Esophagus (tissue), 2 donors: ENCODE measurements around the gene RAB11FIP3. TPM values are rescaled to one million over a fixed set of nuclear protein-coding genes. Genes with fewer than 3 reads are reported as not detected.
"Not testable (repeated sequence)": the region's sequence is repeated elsewhere in the genome, so short reads cannot be mapped to it uniquely, and the experiment has no call there.

Experiments used
- H3K27ac ChIP-seq, 2 donors: one replicate each; pipeline ENCODE4 v1.5.1; 2013; ENCODE audit warnings: low read depth in 2 of 2, mild to moderate bottlenecking in 2 of 2, inconsistent platforms in 1 of 2, low read length in 1 of 2, moderate library complexity in 1 of 2
- H3K27me3 ChIP-seq, 2 donors: one replicate each; pipeline ENCODE4 v1.6.1; 2013; ENCODE audit warnings: low read length in 2 of 2, control low read depth in 1 of 2, mild to moderate bottlenecking in 1 of 2; ENCODE audit not compliant: insufficient read depth in 2 of 2, control insufficient read depth in 1 of 2
- H3K36me3 ChIP-seq, 2 donors: one replicate each; pipeline ENCODE4 v1.6.1; 2013; ENCODE audit warnings: low read length in 1 of 2; ENCODE audit not compliant: control insufficient read depth in 2 of 2, insufficient read depth in 2 of 2
- H3K4me1 ChIP-seq, 2 donors: one replicate each; pipeline ENCODE4 v1.6.1; 2013; ENCODE audit warnings: low read length in 1 of 2; ENCODE audit not compliant: control insufficient read depth in 2 of 2, insufficient read depth in 2 of 2
- H3K4me3 ChIP-seq, 2 donors: one replicate each; pipeline ENCODE4 v1.5.1; 2013; ENCODE audit warnings: low read length in 2 of 2, mild to moderate bottlenecking in 2 of 2, low read depth in 1 of 2, moderate library complexity in 1 of 2
- H3K9me3 ChIP-seq, 2 donors: one replicate each; pipeline ENCODE4 v1.6.1; 2013; ENCODE audit warnings: mild to moderate bottlenecking in 2 of 2, low read depth in 1 of 2, low read length in 1 of 2, moderate library complexity in 1 of 2; ENCODE audit not compliant: control insufficient read depth in 2 of 2, insufficient read depth in 1 of 2
- WGBS, 2 donors: extraction: QIAGEN DNeasy Blood & Tissue Kit; methylation state at CpG; one replicate each; pipeline ENCODE4 v1.1.7; 2013; 5-methylcytosine and 5-hydroxymethylcytosine counted together
- polyA plus RNA-seq, 2 donors: library from polyadenylated mRNA; stranded (reverse); fragments of 200-250 nt; gene quantifications; one replicate each; pipeline ENCODE4 v1.2.3, GENCODE V29; 2013
- donor health status: healthy with polysubstance abuse.
- donor health status: Bipolar disorder and iron deficiency.

Gene RAB11FIP3
- polyA plus RNA-seq, 2 donors, result 9.1 to 10.6 TPM

GRCh38 chr16:471353-472198 lies 46.1 kb downstream of the RAB11FIP3 start:
- Histone ChIP-seq H3K4me1 (peaks cover 0 to 8% of the 10 kb centered on the region in 2 donors), H3K9me3 (no peaks in the 10 kb centered on the region), H3K36me3 (no peaks in the 10 kb centered on the region), H3K4me3 (no peak overlapping the region), H3K27ac (no peak overlapping the region), H3K27me3 (no peaks in the 10 kb centered on the region)
- WGBS, 2 donors, result 52 to 77% methylated on average over 32 of the region's 32 CpGs

- 87 to 92% methylated on average over 9 of the region's 9 CpGs for WGBS, 2 donors
- Histone ChIP-seq H3K4me1 (peaks cover 0 to 8% of the 10 kb centered on the region in 2 donors), H3K27me3 (no peaks in the 10 kb centered on the region), H3K9me3 (no peaks in the 10 kb centered on the region), H3K36me3 (no peaks in the 10 kb centered on the region), H3K4me3 (no peak overlapping the region), H3K27ac (no peak overlapping the region)
Measured at GRCh38 chr16:472199-472504, 46.7 kb downstream of the RAB11FIP3 start.

GRCh38 chr16:473046-474043 lies 47.9 kb downstream of the RAB11FIP3 start:
- Histone ChIP-seq H3K9me3 (no peaks in the 10 kb centered on the region), H3K4me3 (no peak overlapping the region), H3K4me1 (peaks cover 0 to 5% of the 10 kb centered on the region in 2 donors), H3K36me3 (peaks cover 0 to 2% of the 10 kb centered on the region in 2 donors), H3K27ac (no peak overlapping the region), H3K27me3 (no peaks in the 10 kb centered on the region)
- 86% methylated on average over 32 of the region's 32 CpGs for WGBS, 2 donors

GRCh38 chr16:474420-475122 lies 49.1 kb downstream of the RAB11FIP3 start:
- Histone ChIP-seq H3K4me3 (no peak overlapping the region), H3K9me3 (no peaks in the 10 kb centered on the region), H3K4me1 (peaks cover 0 to 5% of the 10 kb centered on the region in 2 donors), H3K36me3 (peaks cover 0 to 2% of the 10 kb centered on the region in 2 donors), H3K27ac (no peak overlapping the region), H3K27me3 (no peaks in the 10 kb centered on the region)
- WGBS, 2 donors, result 81 to 90% methylated on average over 19 of the region's 19 CpGs

- no peak overlapping the region for H3K4me3 ChIP-seq
- H3K4me1 ChIP-seq, result peaks cover 0 to 4% of the 10 kb centered on the region in 2 donors
- H3K9me3 ChIP-seq, result no peaks in the 10 kb centered on the region
- no peaks in the 10 kb centered on the region for H3K27me3 ChIP-seq
- no peak overlapping the region for H3K27ac ChIP-seq
- WGBS, 2 donors, result 66 to 70% methylated on average over 6 of the region's 6 CpGs
- peaks cover 0 to 2% of the 10 kb centered on the region in 2 donors for H3K36me3 ChIP-seq
Measured at GRCh38 chr16:476039-476438, 50.6 kb downstream of the RAB11FIP3 start.

GRCh38 chr16:477301-478157 lies 52.1 kb downstream of the RAB11FIP3 start:
- H3K4me1 ChIP-seq, result no peaks in the 10 kb centered on the region
- WGBS, 2 donors, result 80 to 84% methylated on average over 23 of the region's 23 CpGs
- H3K4me3 ChIP-seq, result no peak overlapping the region
- H3K27me3 ChIP-seq, result no peaks in the 10 kb centered on the region
- H3K9me3 ChIP-seq, result no peaks in the 10 kb centered on the region
- H3K36me3 ChIP-seq, result peaks cover 0 to 6% of the 10 kb centered on the region in 2 donors
- no peak overlapping the region for H3K27ac ChIP-seq

GRCh38 chr16:478287-478686 lies 52.8 kb downstream of the RAB11FIP3 start:
- H3K4me1 ChIP-seq, H3K4me3 ChIP-seq, H3K27ac ChIP-seq, H3K36me3 ChIP-seq, H3K9me3 ChIP-seq, H3K27me3 ChIP-seq: not testable (repeated sequence)
- WGBS, 2 donors, result 79 to 87% methylated on average over 10 of the region's 10 CpGs

GRCh38 chr16:482468-483185 lies 57.2 kb downstream of the RAB11FIP3 start:
- Histone ChIP-seq H3K36me3 (peaks cover 0 to 11% of the 10 kb centered on the region in 2 donors), H3K27me3 (no peaks in the 10 kb centered on the region), H3K9me3 (no peaks in the 10 kb centered on the region), H3K4me1 (no peaks in the 10 kb centered on the region), H3K27ac (no peak overlapping the region), H3K4me3 (no peak overlapping the region)
- 92 to 93% methylated on average over 29 to 31 of the region's 31 CpGs for WGBS, 2 donors
